Measurements from ENCODE around the gene STARD3.
"Not testable (repeated sequence)": the region's sequence is repeated elsewhere in the genome, so short reads cannot be mapped to it uniquely, and the experiment has no call there.

The STARD3 gene

GRCh38 chr17:39699818-39700147 lies 62.8 kb downstream of the STARD3 start, which contains the start of gene ERBB2:
Gene ERBB2, plus strand, starts transcription at chr17:39700064. Its CDS starts 175 bp downstream, at chr17:39700239.
- DNase-seq: no peak

GRCh38 chr17:39700148-39700987 lies 63.4 kb downstream of the STARD3 start:
- no peak for DNase-seq

GRCh38 chr17:39701012-39701783 lies 64.3 kb downstream of the STARD3 start:
- DNase-seq: no peak

- no peak for DNase-seq
These were observed 65.0 kb downstream of the STARD3 start for GRCh38 chr17:39701784-39702422.

- no peak for DNase-seq
These were observed 66.3 kb downstream of the STARD3 start for GRCh38 chr17:39702901-39703893.

- no peak for DNase-seq
These were observed 67.0 kb downstream of the STARD3 start for GRCh38 chr17:39703913-39704312.

GRCh38 chr17:39704821-39705551 lies 68.0 kb downstream of the STARD3 start:
- no peak for DNase-seq

- DNase-seq: no peak
These were observed 68.9 kb downstream of the STARD3 start for GRCh38 chr17:39705786-39706348.

GRCh38 chr17:39706383-39706782 lies 69.4 kb downstream of the STARD3 start:
- DNase-seq: no peak

- DNase-seq: no peak
These were observed 70.0 kb downstream of the STARD3 start for GRCh38 chr17:39706921-39707337.

- DNase-seq: no peak
These were observed 72.5 kb downstream of the STARD3 start for GRCh38 chr17:39709319-39709997.

GRCh38 chr17:39709998-39710964 lies 73.3 kb downstream of the STARD3 start:
- DNase-seq: no peak

GRCh38 chr17:39711071-39711470 lies 74.1 kb downstream of the STARD3 start:
- DNase-seq: not testable (repeated sequence)

- no peak for DNase-seq
These were observed 74.9 kb downstream of the STARD3 start for GRCh38 chr17:39711851-39712250.

All from hematopoietic multipotent progenitor cell treated with erythropoietin and hydrocortisone succinate and interleukin-3 and kit ligand, for 4 days (in vitro differentiated cells).